Measurements from ENCODE around the gene CNGB1. TPM values are rescaled to one million over a fixed set of nuclear protein-coding genes. Genes with fewer than 3 reads are reported as not detected.
"Not testable (repeated sequence)": the region's sequence is repeated elsewhere in the genome, so short reads cannot be mapped to it uniquely, and the experiment has no call there.

The CNGB1 gene
- total RNA-seq, 1 experiment from 2014 or later = not detected

GRCh38 chr16:57897996-57898395 is 72.9 kb downstream of the CNGB1 start:
- ChIA-PET POLR2A (no interaction called here), CTCF (interaction anchor here (0.7 to 2.6 kb wide), 10 partner anchors 8 to 127 kb away, joined by 3 to 11 read pairs (median 4); no protein-coding TSS in a partner anchor)
- Mint-ChIP-seq H3K27me3 (ENCODE audit: low read depth) (no peaks in the 10 kb centered on the region), H3K36me3 (no peaks in the 10 kb centered on the region), H3K4me3 (no peak overlapping the region), H3K9me3 (no peaks in the 10 kb centered on the region), H3K4me1 (peaks cover 29% of the 10 kb centered on the region), H3K27ac (no peak overlapping the region; the same call in 1 of the 2 replicates)
- DNase-seq (ENCODE audit: low spot score) (no peak), ATAC-seq (no peak)
- TF ChIP-seq E2F1 (CRISPR knock-in tag; IDR thresholded peaks at IDR 0.05) (no peak), GTF2I (CRISPR knock-in tag; conservative IDR thresholded peaks at IDR 0.05) (no peak), ZBTB21 (CRISPR knock-in tag; IDR thresholded peaks at IDR 0.05; ENCODE audit: borderline replicate concordance) (no peak), HMGXB4 (CRISPR knock-in tag; IDR thresholded peaks at IDR 0.05) (no peak), JUN (CRISPR knock-in tag; IDR thresholded peaks at IDR 0.05) (no peak), OVOL2 (CRISPR knock-in tag; IDR thresholded peaks at IDR 0.05; ENCODE audit: borderline replicate concordance) (no peak), SOX15 (CRISPR knock-in tag; IDR thresholded peaks at IDR 0.05) (no peak), USF2 (CRISPR knock-in tag; IDR thresholded peaks at IDR 0.05) (no peak), ZNF281 (CRISPR knock-in tag; IDR thresholded peaks at IDR 0.05) (no peak)
- TF ChIP-seq, protein P1, sequence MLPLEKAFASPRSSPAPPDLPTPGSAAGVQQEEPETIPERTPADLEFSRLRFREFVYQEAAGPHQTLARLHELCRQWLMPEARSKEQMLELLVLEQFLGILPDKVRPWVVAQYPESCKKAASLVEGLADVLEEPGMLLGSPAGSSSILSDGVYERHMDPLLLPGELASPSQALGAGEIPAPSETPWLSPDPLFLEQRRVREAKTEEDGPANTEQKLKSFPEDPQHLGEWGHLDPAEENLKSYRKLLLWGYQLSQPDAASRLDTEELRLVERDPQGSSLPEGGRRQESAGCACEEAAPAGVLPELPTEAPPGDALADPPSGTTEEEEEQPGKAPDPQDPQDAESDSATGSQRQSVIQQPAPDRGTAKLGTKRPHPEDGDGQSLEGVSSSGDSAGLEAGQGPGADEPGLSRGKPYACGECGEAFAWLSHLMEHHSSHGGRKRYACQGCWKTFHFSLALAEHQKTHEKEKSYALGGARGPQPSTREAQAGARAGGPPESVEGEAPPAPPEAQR (CRISPR knock-in tag; IDR thresholded peaks at IDR 0.05) = no peak

- Mint-ChIP-seq H3K4me1 (peaks cover 35% of the 10 kb centered on the region), H3K9me3 (no peaks in the 10 kb centered on the region), H3K27ac (no peak overlapping the region), H3K36me3 (no peaks in the 10 kb centered on the region), H3K27me3 (ENCODE audit: low read depth) (no peaks in the 10 kb centered on the region), H3K4me3 (no peak overlapping the region)
- ATAC-seq (no peak), DNase-seq (ENCODE audit: low spot score) (no peak)
- ChIA-PET POLR2A (no interaction called here), CTCF (interaction anchor here (1.1 to 2.6 kb wide), 5 partner anchors 14 to 121 kb away, joined by 3 to 11 read pairs (median 5); no protein-coding TSS in a partner anchor)
- TF ChIP-seq, protein P2, sequence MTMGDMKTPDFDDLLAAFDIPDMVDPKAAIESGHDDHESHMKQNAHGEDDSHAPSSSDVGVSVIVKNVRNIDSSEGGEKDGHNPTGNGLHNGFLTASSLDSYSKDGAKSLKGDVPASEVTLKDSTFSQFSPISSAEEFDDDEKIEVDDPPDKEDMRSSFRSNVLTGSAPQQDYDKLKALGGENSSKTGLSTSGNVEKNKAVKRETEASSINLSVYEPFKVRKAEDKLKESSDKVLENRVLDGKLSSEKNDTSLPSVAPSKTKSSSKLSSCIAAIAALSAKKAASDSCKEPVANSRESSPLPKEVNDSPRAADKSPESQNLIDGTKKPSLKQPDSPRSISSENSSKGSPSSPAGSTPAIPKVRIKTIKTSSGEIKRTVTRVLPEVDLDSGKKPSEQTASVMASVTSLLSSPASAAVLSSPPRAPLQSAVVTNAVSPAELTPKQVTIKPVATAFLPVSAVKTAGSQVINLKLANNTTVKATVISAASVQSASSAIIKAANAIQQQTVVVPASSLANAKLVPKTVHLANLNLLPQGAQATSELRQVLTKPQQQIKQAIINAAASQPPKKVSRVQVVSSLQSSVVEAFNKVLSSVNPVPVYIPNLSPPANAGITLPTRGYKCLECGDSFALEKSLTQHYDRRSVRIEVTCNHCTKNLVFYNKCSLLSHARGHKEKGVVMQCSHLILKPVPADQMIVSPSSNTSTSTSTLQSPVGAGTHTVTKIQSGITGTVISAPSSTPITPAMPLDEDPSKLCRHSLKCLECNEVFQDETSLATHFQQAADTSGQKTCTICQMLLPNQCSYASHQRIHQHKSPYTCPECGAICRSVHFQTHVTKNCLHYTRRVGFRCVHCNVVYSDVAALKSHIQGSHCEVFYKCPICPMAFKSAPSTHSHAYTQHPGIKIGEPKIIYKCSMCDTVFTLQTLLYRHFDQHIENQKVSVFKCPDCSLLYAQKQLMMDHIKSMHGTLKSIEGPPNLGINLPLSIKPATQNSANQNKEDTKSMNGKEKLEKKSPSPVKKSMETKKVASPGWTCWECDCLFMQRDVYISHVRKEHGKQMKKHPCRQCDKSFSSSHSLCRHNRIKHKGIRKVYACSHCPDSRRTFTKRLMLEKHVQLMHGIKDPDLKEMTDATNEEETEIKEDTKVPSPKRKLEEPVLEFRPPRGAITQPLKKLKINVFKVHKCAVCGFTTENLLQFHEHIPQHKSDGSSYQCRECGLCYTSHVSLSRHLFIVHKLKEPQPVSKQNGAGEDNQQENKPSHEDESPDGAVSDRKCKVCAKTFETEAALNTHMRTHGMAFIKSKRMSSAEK (CRISPR knock-in tag; IDR thresholded peaks at IDR 0.05; ENCODE audit: borderline replicate concordance) = no peak
- TF ChIP-seq E2F1 (CRISPR knock-in tag; IDR thresholded peaks at IDR 0.05) (no peak), RELA (CRISPR knock-in tag; IDR thresholded peaks at IDR 0.05; ENCODE audit: borderline replicate concordance) (no peak), PRRX2 (CRISPR knock-in tag; IDR thresholded peaks at IDR 0.05) (no peak)
Observed at GRCh38 chr16:57897053-57897784, 73.7 kb downstream of the CNGB1 start.

- not testable (repeated sequence) for H3K4me3 Mint-ChIP-seq; H3K27me3 Mint-ChIP-seq (ENCODE audit: low read depth); ATAC-seq; H3K27ac Mint-ChIP-seq; H3K9me3 Mint-ChIP-seq; DNase-seq (ENCODE audit: low spot score); H3K36me3 Mint-ChIP-seq
- H3K4me1 Mint-ChIP-seq = peaks cover 39% of the 10 kb centered on the region
- ChIA-PET POLR2A (interaction anchor here (0.7 kb wide), 1 partner anchor 32 kb away, joined by 3 read pairs; no protein-coding TSS in a partner anchor), CTCF (interaction anchor here (0.9 kb wide), 1 partner anchor 32 kb away, joined by 3 read pairs; no protein-coding TSS in a partner anchor)
Observed at GRCh38 chr16:57895081-57895547, 75.8 kb downstream of the CNGB1 start.

Data from WTC11 (cell line).